Measurements from ENCODE around the gene GREM2. TPM values are rescaled to one million over a fixed set of nuclear protein-coding genes. Genes with fewer than 3 reads are reported as not detected.

The GREM2 gene
- total RNA-seq, 2 donors from 2014 or later = 4.9 to 21.1 TPM

DNA sequence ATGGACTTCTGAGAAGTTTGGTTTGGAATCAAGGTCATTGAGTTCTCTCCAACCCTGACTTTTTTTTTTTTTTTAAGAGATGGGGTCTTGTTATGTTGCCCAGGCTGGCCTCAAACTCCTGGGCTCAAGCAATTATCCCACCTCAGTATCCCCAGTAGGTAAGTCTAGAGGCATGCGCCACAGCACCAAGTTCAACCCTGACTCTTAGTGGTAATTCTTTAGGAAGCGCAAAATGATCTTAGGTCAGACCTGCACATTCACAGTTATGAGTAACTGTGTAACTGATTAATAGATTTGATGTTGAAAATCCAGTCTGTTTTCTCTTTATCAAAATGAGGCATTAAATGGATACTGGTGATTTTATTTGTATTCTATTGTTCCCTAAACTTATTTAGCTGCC lies 95.9 kb downstream of the GREM2 start:
- no peak for DNase-seq (ENCODE audit: low spot score)
- intact Hi-C loops (cut with DNase I) = no loop called here

DNA sequence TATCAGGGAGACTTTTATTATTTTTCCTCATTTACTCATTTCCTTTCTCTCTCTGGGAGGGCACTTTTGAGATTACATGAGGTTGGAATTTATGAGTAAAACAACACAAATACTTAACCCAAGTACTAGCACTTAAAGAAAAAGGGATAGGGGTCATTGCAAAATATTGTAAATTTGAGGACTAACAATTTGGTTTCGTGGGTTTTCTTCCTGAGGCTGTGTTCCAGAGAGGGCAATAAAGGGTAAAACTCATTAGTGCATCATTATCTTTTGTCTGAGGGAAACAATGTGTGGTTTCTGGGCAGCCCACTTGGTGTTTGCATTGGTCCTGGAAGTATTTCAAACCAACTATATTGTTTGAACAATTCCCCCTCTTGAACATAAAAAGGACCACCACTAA lies 96.5 kb downstream of the GREM2 start:
- intact Hi-C loops (cut with DNase I) = no loop called here

DNA sequence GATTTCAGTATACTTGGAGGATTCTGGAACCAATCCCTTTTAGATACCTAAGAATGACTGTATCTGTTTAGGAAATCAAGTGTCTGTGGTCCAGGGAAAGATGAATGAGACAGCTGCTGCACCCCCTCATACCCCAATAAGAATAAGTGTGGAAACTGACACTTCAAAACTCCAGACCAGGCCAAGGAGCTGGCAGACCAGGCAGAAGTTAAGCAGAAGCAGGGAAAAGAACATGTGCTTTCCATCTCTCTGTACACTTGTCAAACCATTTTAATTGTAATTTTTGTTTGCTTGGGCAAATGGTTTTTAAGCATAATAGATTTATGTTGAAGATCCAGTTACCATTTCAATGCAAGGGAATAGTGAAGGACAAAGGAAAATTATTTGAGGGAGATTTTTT lies 100.2 kb downstream of the GREM2 start:
- intact Hi-C loops (cut with DNase I) = no loop called here
- DNase-seq (ENCODE audit: low spot score) = no peak

More for the DNA sequence above, 96.5 kb downstream of the GREM2 start:
- no peak for DNase-seq (ENCODE audit: low spot score)

DNA sequence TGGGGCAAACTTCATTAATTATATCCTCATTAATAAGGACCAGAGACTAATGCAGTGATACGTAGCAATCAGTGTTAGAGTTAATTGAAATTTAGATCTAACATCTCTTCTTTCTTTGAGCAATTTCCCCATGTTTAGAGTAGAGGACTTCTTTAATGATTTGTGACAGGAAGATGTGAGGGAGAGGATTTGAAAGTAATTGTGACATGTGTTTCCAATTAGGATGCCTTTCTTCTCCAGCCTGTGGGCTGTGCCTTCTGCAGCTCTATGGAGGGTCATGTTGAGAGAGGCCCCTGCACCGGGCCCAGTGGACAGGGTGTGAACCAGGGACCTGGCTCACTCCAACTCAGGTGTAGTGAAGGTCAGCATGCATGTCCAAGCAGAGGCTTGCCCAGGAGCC lies 103.0 kb downstream of the GREM2 start:
- intact Hi-C loops (cut with DNase I) = no loop called here
- no peak for DNase-seq (ENCODE audit: low spot score)

DNA sequence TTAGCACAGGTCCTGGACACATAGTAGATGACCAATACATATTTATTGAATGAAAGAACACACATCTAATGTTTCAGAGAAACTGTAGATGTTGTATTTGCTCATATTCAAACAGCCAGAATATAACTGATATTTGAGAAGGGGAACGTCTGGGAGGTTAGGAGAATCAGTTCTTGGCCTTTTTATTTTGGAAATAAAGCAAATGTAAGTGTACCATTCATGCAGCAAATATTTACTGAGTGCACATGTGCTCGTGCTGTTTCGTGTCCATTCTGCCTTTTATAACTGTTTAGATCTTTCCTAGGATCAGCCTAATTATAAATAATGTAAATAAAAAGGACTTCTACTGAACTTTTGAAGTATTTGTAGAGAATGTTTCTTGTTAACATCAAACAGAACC lies 103.8 kb downstream of the GREM2 start:
- intact Hi-C loops (cut with DNase I) = no loop called here
- no peak for DNase-seq (ENCODE audit: low spot score)

DNA sequence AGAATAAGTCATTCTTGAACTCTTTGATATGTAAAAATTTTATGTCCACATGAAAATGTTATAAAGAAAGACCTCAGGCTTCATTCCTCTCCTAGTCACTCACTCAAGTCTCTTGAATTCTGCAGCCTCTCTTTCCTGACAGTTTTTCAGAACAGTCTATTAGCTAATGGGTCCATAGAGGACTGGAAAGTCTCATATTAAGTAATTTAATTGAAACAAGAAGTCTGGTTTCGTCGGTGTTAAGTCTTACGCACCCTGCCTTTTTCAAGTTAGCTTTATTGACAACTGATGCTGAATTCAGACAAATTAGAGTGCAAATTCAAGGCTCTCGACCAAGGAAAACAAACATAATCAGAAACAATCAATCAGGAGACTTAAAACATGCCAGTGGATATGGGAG lies 105.8 kb downstream of the GREM2 start:
- intact Hi-C loops (cut with DNase I) = no loop called here
- no peak for DNase-seq (ENCODE audit: low spot score)

DNA sequence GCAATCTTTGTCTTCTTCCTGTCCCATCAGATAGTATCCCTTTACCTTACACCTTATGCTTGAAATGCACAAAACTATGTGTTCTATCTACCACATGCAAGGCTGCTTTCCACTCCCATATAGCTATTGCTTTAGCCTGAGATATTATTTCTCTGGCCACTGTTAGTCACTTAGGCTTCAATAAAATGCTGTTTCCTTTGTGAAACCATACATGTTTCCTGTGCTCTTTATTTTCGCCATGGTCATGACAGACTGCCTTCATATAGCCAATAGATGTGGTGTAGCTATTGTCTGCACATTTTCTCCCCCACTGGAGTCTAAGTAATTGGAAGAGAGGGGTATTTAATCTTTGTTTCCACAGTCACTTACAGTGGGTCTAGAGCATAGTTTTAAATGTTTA lies 108.4 kb downstream of the GREM2 start:
- intact Hi-C loops (cut with DNase I) = no loop called here

DNA sequence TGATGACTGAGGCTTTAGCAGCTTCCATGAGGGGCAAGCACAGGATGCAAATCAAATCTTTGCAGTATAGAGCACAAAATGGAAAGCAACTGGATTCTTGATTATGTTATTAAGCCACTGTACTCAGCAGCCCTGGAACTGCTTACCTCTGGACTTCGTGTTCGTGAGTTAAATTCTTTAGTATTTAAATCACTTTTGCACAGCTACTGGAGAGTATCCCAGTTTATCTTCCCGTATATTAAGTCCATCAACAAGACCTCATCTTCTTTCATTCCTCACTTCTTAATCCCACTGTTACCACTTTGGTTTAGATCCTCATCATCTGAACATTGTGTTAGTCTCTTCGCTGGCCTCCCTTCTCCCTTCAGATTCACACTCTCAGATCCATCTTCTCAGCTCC lies 108.9 kb downstream of the GREM2 start:
- DNase-seq (ENCODE audit: low spot score) = no peak
- intact Hi-C loops (cut with DNase I) = no loop called here

More for the DNA sequence above, 108.4 kb downstream of the GREM2 start:
- DNase-seq (ENCODE audit: low spot score) = no peak

DNA sequence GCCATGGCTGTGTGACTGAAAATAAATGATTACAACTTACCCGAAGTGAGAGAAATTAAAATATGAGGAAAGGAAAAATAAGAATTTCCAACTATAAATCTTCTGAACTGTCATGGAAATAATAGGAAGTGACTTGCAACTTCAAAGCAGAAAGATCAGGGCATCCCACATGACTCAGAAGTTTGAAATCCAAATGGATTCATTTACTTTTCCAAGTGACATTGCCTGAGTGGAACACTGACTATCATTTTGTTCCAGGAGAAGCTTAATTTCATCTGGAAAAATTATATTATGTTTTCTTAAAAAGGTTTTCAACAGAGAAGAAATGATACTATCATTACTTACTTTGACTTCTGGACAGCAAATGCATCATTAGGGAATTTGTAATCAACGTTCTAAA lies 110.8 kb downstream of the GREM2 start:
- no peak for DNase-seq (ENCODE audit: low spot score)
- intact Hi-C loops (cut with DNase I) = no loop called here

DNA sequence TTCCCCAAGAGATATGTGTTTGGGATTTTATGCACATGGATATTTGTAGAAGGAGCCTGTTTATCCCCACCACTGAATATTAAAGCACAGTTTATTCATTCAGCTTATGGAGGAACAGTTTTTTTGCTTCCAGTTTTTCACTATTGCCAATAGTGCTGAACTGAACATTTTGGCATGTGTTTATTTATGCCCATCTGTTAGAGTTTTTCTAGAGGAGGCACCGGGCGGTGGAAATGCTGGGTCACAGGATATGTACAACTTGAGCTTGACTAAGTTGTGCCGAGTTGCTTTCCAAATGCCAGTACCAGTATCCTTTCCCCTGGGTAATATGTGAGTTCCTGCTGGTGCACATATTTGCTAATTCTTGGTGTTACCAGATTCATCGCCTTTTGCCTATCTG lies 111.3 kb downstream of the GREM2 start:
- intact Hi-C loops (cut with DNase I) = no loop called here
- DNase-seq (ENCODE audit: low spot score) = no peak

DNA sequence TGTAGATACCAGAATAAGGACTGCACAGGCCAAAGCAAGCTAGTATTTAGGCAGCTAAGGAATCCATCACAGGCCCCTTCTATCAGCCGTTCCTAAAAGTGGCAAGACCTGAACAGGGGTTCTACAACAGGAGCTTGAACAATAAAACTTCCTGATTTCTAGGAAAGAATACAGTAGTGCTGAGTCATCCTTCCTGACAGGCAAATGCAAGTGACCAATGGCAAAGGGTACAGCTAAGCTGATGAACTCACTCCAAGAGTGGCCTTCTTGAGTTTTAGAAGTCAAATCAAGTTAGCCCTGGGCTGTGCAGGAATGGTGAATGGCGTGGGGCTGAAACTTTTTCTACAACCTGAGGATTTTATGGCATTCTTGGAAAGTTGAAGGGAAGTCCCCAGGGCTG lies 112.9 kb downstream of the GREM2 start:
- intact Hi-C loops (cut with DNase I) = no loop called here
- no peak for DNase-seq (ENCODE audit: low spot score)

DNA sequence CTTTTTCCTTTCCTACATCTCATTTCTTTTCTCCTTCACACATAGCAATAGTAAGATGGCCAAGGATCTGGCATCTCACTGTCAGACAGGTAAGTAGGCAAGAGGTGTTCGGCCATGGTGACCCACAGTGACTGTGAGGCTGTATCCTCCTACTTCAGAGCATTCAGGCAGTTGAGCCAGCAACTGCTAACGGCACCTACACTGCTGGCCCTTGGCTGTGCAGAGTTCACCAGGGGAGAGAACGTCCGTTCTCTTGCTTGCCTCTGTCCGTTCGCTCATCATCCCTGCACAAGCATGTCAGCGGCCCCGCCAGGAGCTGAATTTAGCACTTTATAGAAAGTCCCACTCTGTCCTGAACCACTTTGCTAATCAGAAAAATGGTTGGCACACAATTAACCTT lies 113.6 kb downstream of the GREM2 start:
- no peak for DNase-seq (ENCODE audit: low spot score)
- intact Hi-C loops (cut with DNase I) = no loop called here

DNA sequence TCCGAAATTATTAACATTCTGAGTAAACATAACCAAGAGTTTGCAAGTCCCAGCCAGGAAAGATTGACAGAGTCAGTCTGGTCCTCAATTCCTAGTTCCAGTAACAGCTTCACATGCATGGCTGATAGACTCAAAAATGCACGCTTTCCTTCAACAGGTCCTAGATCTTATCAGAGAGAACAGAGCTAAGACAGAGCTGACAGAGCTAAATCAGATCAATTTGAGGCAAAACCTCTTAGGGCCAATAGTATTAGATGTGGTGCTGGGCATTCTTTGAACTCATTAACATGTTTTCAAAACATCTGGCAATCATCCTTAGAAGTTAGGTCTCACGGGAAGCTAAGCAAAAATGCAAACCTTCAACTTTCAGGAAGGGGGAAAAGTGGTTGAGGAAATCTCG lies 114.0 kb downstream of the GREM2 start:
- intact Hi-C loops (cut with DNase I) = no loop called here
- DNase-seq (ENCODE audit: low spot score) = no peak

DNA sequence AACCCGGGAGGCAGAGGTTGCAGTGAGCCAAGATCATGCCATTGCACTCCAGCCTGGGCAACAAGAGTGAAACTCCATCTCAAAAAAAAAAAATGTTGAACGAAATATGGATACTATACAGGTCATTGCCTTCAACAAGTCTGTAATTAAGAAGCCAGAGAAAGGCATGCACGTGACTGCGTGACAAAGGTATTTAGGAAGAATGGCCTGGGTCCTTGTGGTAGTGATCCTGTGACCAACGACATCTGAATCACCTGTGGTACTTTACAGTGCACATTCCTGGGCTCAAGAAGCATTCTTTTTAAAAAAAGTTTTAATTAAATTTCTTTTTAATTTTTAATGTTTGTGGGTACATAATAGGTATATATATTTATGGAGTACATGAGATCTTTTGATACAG lies 115.0 kb downstream of the GREM2 start:
- intact Hi-C loops (cut with DNase I) = no loop called here
- no peak for DNase-seq (ENCODE audit: low spot score)

DNA sequence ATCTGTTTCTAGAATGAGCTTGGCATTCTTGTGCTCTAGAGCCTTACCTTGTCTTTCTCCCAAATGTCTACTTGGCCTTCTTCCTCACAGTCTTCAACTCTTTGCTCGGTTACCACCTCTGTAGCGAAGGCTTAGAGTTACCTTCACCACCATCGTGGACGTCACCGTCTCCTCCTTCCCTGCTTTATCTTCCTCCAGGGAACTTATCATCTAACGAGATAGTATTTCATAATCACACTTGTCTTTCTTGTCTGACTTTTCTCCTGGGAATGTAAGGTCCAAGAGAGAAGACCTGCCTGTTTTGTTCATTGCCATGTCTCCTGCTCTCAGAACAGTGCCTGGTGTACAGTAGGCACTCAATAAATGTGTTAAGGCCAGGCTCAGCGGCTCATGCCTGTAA lies 115.6 kb downstream of the GREM2 start:
- intact Hi-C loops (cut with DNase I) = no loop called here
- no peak for DNase-seq (ENCODE audit: low spot score)

DNA sequence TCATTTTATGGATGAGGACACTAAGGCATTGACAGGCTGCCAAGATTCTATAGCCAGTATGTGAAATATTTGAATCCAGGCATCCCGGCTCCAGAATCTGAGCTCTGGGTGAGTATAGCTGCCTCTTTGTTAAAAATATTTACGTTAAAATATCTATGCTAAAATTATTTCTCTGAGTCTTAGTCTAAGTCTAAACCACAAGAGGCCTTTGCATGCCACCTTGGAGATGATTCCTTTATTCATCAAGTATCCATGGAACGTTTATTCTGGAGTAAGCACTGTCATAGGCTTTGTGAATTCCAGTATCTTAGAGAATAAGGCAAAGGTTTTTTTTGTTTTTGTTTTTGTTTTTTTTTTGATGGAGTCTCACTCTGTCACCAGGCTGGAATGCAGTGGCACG lies 116.4 kb downstream of the GREM2 start:
- no peak for DNase-seq (ENCODE audit: low spot score)
- intact Hi-C loops (cut with DNase I) = no loop called here

DNA sequence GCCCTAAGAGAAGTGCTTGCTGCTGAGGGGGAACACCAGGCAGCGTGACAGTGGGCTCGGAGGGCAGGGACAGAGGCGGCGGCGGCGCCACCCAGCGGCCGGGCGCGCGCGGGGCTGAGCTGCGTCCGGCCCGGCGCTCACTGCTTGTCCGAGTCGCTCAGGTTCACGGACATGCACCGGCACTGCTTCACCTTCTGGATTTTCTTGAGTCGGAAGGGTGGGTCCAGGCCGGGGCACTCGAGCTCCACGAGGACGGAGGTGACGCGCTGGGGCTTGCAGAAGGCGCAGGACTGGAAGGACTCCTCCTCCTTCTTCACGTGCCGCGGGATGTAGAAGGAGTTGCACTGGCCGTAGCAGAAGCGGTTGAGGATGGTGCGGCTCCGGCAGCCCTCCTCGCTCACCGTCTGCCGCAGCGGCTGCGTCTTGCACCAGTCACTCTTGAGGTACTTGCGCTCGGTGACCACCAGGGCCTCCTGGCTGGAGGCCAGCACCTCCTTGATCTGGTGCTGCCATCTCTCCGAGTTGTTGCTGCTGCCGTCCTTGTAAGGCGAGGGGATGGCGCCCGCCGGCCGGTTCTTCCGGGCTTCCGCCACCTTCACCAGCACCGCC lies 119.0 kb downstream of the GREM2 start:
- no peak for DNase-seq (ENCODE audit: low spot score)
- intact Hi-C loops (cut with DNase I) = no loop called here

DNA sequence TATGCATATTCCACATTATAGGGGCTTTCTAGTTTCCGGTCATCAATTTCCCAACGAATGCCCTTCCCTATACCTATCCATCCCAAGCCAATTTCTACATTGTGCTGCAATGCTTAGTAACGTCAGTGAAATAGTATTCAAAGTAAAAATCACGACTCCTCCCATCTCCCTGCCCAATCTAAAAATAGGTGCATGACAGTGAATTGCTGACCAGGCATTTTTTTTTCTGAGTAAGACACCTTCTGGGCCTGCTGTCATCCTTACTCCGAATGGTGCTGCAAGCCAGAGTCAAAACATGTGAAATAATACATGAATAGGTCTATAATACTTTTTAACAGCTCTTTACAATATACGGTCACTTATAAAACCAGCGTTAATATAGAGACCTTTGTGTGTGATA lies 120.2 kb downstream of the GREM2 start:
- no peak for DNase-seq (ENCODE audit: low spot score)
- intact Hi-C loops (cut with DNase I) = no loop called here

DNA sequence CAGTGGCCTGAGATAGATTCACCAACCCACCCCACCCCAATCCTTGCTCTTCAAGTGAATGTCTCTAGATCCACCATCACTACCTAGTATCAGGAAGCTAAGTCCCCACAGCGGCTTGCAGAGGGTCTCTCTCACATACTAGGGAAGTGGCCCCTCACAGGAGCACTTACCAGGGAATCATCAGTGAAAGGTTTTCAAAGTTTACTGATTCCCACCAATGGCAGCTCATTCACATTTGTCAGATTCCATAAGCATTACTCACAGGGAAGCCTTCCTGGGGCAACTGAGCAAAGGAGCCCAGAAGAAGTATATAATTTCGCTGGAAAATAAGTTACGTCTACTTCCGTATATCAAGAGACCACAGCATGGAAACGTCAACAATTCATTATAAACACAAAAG lies 120.8 kb downstream of the GREM2 start:
- intact Hi-C loops (cut with DNase I) = no loop called here
- no peak for DNase-seq (ENCODE audit: low spot score)

DNA sequence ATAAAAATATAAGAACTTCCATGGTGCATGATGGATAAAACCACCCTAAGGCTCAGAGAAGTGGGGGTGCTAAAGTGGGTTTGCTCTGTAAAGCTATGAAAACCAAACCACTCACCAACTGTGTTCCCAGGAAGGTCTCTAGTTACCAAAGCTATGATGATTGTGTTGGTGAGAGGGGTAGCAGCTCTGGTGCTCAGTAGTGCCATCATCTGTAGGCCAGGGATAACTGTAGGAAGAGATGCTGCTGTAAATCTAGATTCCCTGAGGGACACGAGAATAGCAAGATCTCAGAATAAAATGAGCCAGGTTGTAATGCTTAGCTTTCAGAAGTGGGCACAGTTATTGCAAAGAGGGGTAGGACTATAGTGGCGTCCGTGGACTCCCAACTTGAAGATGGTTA lies 124.5 kb downstream of the GREM2 start:
- intact Hi-C loops (cut with DNase I) = no loop called here
- no peak for DNase-seq (ENCODE audit: low spot score)

DNA sequence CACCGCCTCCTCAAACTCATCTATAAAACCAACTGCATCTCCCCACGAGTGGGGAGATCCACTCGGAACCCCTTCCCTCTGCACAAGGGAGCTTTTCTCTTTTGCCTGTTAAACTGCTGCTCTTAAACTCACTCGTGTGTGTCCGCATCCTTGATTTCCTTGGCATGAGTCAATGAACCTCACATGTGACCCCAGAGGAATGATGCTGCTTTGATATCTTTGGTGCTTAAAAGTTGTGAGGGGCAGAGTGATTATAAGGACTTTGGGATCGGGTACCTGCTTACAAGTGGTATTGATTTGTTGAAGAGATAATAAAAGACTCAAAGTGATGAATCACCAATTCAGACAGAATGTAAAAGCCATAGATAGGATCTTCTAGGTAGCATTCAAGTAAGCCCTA lies 125.3 kb downstream of the GREM2 start:
- no peak for DNase-seq (ENCODE audit: low spot score)
- intact Hi-C loops (cut with DNase I) = no loop called here

DNA sequence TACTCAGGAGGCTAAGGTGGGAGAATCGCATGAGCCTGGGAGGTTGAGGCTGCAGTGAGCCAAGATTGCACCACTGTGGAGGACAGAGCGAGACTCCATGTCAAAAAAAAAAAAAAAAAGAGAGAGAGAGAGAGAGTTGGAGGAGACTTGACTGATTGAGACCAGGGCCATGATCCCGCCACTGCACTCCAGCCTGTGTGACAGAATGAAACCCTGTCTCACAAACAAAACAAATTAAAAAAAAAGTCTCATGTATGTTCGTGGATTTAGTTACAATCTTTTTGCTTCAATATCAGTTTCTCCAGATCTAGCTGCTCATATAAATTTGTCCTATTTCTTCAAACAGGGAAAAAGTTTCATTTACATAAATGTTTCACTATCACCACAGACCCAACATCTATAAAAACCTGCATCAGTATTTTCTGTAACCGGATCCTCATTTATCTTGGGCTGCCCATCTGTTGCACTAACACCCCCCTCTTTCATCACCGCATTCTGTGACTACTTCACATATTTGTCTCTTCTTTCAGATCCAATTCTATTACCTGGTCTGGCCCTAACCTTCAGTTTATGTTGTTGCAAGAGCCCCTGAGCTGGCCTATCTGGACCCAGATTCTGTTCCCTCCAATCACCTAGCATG lies 127.0 kb downstream of the GREM2 start:
- intact Hi-C loops (cut with DNase I) = no loop called here
- no peak for DNase-seq (ENCODE audit: low spot score)
